ENCODE results near the gene MIPOL1.
A peak's percentile ranks its signal among the peaks of the same experiment; 100 is the strongest.
"Not testable (repeated sequence)": the region's sequence is repeated elsewhere in the genome, so short reads cannot be mapped to it uniquely, and the experiment has no call there.

Gene MIPOL1

DNA sequence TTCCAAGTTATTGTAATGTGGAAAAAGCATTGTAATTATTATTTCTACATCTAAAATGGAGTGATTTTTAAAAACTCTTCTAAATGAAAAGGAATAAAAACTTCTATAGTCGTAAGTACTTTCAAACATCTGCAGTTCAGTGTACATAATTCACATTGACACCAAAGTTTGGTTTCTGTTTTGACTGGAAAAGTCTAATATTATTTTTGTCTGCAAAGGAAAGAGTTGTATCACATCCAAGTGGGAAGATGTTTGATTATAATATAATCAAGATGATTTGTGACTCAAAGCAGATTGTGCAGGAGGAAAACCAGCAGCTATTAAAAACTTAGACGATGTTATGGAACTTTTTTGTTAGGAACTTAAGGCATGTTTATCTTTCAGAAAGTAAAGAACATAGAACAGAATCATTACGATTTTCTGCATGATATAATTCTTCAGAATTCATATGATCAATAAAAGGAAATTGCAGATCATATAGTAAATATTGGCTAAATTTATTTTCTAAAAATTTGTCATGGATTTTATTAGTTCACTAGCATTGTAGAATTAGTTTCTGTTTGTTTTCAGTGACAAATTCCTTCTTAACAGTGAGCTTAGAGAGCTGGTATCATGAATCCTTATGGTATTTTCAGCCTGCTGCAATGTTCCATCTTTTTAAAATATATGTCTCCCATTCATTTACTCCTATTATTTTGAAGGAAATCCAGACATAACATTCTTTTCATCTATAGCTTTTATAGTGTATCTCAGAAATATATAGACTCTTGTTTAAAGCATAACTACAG is 145.8 kb downstream of the MIPOL1 start:
- no peak overlapping the region for H3K4me3 ChIP-seq (ENCODE audit: low read length)
- no peak for DNase-seq (ENCODE audit: low read depth, low spot score)

DNA sequence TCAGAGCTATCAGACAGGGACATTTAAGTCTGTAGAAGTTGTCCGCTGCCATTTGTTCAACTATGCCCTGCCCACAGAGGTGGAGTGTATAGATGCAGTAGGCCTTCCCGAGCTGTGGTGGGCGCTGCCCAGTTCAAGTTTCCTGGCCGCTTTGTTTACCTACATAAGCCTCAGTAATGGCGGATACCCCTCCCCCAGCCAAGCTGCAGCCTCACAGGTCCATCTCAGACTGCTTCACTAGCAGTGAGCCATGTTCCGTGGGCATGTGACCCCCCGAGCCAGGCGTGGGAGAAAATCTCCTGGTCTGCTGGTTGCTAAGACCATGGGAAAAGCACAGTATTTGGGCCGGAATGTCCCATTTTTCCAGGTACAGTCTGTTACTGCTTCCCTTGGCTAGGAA is 165.9 kb downstream of the MIPOL1 start:
- no peak for DNase-seq (ENCODE audit: low read depth, low spot score)
- no peak overlapping the region for H3K4me3 ChIP-seq (ENCODE audit: low read length)

DNA sequence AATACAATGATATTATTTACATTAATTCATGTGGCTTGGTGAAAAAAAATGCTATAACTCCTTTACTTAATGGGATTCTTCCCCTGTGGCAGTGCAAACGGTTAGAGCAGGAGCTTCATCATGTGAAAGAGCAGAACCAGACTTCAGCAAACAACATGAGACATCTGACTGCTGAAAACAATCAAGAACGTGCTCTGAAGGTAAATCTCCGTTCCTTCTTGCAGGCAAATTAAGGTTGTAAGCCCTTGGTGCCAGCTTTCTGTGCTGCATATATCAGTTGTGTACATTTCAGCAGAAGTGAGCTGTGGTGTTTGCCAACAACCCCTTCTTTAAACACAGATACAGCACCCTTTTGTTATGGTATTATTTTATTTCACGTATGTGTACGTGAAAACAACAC is 171.7 kb downstream of the MIPOL1 start:
- DNase-seq (ENCODE audit: low read depth, low spot score): no peak
- H3K4me3 ChIP-seq (ENCODE audit: low read length): no peak overlapping the region

DNA sequence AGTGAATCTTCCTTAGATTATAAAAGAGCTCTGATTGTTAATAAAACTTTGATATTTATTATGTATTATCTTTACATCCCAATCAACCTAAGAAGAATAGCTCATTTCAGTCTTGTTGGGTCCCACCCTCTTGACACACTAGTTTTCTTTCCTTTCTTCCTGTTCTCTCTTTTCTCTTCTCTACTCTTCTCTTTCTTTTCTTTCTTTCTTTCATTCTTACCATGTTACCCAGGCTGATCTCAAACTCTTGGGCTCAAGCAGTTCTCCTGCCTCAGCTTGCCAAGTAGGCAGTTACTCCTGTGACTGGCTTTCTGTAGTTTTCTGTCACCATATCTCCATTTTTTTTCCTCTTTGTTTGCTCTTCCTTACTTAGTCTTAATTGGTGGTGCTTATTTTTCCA is 177.8 kb downstream of the MIPOL1 start:
- DNase-seq (ENCODE audit: low read depth, low spot score): no peak
- no peak overlapping the region for H3K4me3 ChIP-seq (ENCODE audit: low read length)

DNA sequence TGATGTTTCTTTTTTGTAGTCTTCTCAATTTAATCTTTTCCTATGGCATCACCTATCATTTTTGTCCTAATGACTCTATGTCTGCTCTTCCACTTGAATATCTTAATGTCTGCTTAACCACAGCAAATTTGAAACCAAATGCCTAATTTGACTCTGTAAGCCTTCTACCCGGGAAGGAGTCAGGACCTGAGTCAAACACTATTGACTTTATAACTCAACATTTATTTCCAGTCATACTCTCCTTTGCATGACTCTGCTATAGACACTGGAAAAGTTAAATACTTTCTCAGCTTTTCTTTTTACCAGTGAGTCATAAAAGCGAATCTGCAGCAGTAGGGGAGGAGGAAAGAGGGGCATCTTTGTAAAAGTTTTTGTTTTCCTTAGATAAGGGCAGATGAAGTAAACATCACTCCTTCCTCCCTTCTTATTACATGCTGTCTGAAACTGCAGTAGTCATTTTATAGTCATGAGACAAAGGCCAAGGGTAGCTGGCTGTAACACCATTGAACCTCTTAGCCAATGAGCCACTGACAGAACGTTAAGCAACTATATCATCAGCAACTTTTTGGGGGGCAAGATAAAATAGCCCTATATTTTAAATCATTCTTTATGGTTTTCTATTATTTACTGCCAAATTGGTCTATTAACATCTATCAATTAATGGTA is 179.3 kb downstream of the MIPOL1 start:
- DNase-seq (ENCODE audit: low read depth, low spot score): no peak

DNA sequence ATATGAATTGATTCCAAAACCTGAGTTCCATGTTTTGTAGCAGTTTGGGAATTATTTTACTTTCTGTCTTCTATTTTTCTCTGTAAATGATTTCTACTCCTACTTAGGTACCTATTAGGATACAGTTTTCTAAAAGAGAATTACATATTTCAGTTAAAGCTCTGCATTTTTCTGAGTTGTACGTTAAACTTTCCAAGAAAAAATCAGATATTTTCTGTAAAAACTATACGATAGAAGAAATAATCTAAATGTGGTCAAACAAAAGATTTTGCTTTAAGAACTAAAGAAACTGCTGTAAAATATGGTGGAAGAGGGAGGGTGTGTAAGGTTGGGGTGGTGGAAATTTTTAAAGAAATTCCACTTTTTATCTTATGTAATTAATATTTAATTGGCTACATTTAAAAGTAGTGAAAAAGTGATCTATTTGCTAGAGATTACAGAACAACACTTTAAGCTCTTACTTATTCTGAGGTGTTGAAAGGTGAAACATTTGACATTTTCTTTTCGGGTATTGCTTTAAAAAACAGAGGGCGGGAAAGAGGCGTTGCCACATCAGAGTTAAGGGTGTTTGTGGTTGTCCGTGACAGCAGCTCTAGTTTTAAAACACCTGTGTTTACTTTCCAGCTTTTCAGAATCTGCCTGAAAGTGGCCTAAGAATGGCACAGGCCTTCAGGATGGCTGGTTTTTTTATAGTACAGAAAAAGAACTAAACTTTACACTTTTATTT is 187.3 kb downstream of the MIPOL1 start:
- peak; percentile 29 for DNase-seq (ENCODE audit: low read depth, low spot score)
- H3K4me3 ChIP-seq (ENCODE audit: low read length): no peak overlapping the region

More for the DNA sequence above, 179.3 kb downstream of the MIPOL1 start:
- H3K4me3 ChIP-seq (ENCODE audit: low read length): no peak overlapping the region

DNA sequence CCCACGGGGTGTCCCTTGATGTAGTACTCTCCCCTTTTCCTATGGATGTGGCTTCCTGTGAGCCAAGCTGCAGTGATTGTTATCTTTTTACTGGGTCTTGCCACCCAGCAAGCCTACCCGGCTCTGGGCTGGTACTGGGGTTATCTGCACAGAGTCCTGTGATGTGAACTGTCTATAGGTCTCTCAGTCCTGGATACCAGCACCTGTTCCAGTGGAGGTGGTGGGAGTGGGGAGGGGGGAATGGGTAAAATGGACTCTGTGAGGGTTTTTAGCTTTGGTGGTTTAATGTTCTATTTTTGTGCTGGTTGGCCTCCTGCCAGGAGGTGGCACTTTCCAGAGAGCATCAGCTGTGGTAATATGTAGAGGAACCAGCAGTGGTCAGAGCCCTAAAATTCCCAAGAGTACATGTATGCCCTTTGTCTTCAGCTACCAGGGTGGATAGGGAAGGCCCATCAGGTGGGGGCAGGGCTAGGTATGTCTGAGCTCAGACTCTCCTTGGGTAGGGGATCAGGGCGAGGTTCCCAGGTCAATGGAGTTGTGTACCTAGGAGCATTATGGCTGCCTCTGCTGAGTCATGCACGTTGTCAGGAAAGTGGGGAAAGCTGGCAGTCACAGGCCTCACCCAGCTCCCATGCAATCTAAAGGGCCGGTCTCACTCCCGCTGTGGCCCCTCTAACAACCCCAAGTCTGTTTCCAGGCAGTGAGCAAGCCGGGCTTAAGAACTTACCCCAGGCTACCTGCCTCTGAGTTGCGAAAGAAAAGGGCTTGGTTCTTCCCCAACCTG is 199.6 kb downstream of the MIPOL1 start:
- not testable (repeated sequence) for DNase-seq (ENCODE audit: low read depth, low spot score); H3K4me3 ChIP-seq (ENCODE audit: low read length)

DNA sequence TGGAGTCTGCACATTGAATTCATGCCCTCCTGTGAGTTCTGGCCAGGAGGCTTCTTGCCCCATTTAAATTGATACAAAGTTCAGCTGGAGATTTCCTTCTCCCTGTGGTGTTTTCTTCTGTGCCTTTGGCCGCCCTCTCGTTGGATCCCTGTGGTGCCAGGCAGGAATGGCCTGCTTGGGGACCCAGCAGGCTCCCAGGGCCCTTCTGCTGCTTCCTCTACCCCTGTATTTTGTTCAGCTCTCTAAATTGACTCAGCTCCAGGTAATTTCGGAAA is 200.1 kb downstream of the MIPOL1 start:
- H3K4me3 ChIP-seq (ENCODE audit: low read length): no peak overlapping the region
- no peak for DNase-seq (ENCODE audit: low read depth, low spot score)

DNA sequence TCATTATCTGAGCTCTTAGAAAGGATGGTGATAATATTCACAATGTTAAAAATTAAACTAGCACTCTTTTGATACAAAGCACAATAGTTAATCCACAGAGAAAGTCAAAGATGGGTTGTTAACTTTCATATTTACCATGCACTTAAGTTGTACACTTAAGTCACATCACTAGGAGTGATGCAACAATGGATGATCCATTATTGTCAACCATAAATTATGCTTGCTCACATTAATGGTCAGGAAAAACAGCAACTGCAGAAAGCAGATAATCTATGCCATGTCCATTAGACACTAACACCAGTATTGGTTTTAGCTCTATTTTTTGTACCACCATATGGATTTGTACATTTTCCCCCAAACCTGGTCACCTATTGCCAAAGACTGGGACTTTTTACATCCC is 201.8 kb downstream of the MIPOL1 start:
- H3K4me3 ChIP-seq (ENCODE audit: low read length): no peak overlapping the region
- DNase-seq (ENCODE audit: low read depth, low spot score): no peak

DNA sequence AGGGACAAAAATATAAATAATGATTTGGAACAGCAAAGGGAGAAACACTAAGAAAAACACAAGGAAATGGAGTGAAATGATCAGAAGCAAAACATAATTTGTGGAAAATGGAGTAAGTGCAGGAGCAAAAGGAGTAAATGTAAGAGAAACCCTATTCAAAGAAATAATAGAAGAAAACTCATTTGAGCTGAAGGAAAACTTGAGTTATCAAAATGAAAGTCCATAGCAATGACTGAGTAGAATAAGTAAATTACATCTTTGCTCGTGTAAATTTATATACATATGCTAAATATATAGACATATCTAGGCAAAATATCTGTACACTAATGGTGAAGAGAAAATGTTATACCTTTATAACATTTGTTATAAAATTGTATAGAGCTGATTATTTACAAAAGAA is 203.4 kb downstream of the MIPOL1 start:
- DNase-seq (ENCODE audit: low read depth, low spot score): no peak
- H3K4me3 ChIP-seq (ENCODE audit: low read length): no peak overlapping the region

DNA sequence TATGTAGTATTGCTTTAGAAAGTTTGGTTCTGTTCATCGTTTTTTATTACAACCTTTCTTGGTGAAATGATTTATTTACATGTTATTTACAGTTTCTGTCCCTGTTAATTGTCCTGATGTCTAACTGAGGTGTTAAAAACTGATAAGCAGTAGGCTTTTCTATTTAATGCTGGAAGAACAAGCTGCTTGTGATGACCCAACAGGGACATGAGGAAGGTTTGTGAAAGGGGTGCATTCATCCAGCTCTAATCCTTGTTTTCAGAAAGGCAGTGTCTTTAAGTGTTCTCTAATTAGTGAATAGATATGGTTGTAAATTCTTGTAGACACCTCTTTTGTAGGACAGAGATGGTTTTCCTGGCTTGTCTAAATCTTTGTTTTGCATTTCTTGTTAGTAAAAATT is 205.9 kb downstream of the MIPOL1 start:
- H3K4me3 ChIP-seq (ENCODE audit: low read length): no peak overlapping the region
- no peak for DNase-seq (ENCODE audit: low read depth, low spot score)

DNA sequence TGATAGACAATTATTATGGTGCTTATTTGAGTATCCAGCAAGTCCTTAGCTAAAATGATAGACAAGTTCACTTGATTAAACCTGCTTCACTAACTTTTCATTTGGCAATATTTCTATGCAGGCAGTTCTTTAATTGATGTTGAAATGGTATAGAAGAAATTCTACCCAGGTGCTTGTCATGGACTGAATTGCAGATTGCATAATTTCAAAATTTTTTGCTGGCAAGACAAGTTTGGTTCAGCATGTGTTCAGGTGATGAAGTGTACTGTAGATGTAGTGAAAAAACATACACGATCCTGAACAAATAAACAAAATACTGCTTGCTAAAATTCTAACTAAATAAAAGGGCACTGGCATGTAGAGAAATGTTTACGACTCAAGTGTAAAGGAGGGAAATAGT is 208.4 kb downstream of the MIPOL1 start:
- DNase-seq (ENCODE audit: low read depth, low spot score): no peak
- H3K4me3 ChIP-seq (ENCODE audit: low read length): no peak overlapping the region

DNA sequence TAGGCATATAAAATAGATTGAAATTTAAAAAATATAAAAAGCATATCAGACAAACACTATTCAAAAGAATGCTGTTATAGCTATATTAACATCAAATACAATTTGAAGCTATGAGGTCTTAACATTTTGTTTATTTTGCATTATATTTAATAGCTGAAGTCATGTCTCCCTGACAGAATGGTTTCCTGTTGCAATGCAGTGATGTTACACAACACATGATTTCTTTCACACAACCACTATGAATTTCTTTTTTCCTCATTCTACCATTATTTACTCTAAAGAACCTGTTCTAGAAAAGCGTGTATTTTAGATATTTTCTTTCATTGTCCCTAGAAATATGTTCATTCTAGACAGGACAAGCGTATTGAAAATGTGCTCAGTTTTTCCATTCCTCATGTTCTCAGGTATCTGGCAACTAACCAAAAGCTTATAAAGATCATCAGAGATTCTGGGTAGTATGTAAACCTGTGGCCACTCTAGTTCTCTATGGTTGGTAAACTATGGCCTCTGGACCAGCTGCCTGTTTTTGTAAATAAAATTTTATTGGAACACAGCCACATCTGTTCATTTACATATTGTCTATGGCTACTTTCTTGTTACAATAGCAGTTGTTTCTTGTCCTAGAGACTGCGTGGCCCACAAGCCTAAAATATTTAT is 213.5 kb downstream of the MIPOL1 start:
- H3K4me3 ChIP-seq (ENCODE audit: low read length): no peak overlapping the region
- DNase-seq (ENCODE audit: low read depth, low spot score): no peak

DNA sequence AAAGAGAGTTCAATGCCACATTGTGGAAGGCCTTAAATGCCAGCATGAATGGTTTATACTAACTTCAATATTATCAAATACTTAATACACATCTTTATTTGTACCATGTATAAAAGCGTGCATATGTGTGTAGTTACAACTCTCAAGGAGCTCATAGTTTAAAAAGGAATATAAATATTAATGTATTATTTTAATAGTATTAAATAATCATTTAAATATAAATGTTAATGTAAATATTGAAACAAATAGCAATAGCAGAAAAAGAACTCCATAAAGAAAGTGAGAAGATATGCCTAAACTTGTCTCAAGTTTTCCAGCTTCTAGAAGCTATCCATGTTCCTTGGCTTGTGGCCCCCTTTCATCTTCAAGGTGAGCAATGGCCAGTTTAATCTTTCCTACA is 215.3 kb downstream of the MIPOL1 start:
- no peak overlapping the region for H3K4me3 ChIP-seq (ENCODE audit: low read length)
- DNase-seq (ENCODE audit: low read depth, low spot score): no peak

DNA sequence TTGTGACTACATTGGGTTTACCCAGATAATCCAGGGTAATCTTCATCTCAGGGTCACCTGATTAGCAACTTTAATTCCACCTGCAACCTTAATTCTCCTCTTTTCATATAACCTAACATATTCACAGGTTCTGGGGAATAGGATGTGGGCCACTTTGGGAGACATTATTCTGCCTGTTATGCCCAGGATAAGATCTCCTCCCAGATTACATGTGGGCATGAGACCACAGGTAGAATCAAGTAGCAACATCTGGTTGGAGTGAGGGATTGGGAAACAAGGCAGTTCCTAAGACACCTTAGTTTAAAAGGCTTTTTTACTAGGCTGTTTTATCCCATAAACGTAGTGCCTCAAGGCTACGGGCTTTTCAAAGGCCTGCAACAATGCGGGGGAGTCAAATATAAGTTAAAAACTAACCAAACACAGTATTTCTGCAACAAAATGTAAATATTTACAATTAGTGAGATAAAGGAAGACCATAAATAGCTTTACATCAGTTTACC is 215.8 kb downstream of the MIPOL1 start:
- H3K4me3 ChIP-seq (ENCODE audit: low read length): no peak overlapping the region
- no peak for DNase-seq (ENCODE audit: low read depth, low spot score)

DNA sequence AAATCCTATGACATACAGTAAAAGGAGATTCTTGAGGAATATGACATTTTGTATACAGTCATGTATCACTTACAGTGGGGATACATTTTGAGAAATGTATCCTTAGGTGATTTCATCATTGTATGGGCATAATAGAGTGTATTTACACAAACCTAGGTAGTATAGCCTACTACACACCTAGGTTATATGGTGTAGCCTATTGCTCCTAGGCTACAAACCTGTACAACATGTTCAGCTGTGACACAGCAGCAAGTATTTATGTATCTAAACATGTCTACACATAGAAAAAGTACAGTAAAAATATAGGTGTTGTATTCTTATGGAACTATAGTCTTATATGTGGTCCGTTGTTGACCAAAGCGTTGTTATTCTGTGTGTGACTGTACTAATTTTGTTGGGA is 218.5 kb downstream of the MIPOL1 start:
- H3K4me3 ChIP-seq (ENCODE audit: low read length): no peak overlapping the region
- no peak for DNase-seq (ENCODE audit: low read depth, low spot score)

DNA sequence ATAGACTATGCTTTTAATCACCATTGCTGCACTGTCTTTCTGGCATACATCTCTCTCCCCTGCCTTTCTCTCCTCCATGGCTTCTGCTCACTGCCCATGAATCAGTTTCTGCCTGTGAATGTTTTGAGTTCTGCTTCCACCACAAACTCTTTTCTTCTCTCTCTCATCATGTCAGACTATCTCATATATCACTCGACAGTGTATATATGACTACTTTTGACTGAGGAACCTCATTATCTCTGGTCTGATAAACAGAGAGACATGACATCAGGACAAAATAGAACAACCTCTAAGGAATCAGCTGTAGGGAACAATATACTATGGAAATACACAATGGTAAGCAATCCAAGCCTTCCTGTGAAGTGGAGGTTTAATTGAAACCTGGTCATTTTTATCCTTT is 219.4 kb downstream of the MIPOL1 start:
- DNase-seq (ENCODE audit: low read depth, low spot score): no peak

DNA sequence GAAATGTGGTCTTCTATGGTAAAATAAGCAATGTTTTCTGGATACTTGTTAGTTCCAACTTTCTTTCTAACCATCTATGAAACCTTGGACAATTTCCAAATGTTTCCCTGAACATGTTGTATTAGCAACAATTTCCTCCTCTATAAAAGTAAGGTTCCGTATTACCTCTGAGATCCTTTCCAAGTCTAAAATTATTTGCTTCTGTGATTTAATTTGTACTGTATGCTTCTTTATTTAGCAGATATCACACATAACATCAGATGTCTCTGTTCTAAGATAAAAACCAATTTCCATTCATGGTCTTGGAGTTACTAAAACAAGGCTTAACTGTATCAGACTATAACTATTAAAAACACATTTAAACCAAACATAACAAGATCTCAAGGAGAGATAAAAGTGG is 220.1 kb downstream of the MIPOL1 start:
- H3K4me3 ChIP-seq (ENCODE audit: low read length): no peak overlapping the region
- DNase-seq (ENCODE audit: low read depth, low spot score): no peak

More for the DNA sequence above, 219.4 kb downstream of the MIPOL1 start:
- H3K4me3 ChIP-seq (ENCODE audit: low read length): no peak overlapping the region

DNA sequence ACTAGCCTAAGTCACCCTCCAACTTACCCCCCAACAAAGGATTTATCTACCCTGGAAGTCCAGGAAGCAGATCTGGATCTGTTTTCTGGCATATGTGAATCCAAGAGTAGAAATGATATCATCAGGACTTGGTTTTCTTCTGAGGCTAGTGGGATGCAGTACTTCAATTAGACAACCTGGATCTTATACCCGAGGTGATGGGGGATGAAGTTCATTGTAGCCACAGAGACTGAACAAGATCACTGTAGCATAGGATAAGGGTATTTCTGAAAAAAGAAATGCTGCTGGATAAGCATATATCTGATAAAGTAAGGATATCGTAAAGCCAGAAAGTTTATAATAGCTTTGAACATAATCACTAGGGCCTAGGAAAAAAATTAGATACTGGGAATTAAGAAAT is 222.9 kb downstream of the MIPOL1 start:
- H3K4me3 ChIP-seq (ENCODE audit: low read length): no peak overlapping the region
- no peak for DNase-seq (ENCODE audit: low read depth, low spot score)
